OCI-LY3 (cell line): ENCODE data around the gene CORO6.
A peak's percentile ranks its signal among the peaks of the same experiment; 100 is the strongest.

ENCODE experiments used
- H2AFZ ChIP-seq: fragments of 200-600, 300-600 bp; shearing (Covaris generic); 2 replicates; pipeline ENCODE4 v1.6.0; 2014; ENCODE audit warnings: antibody characterized with exemption, low read depth, low read length
- H3K27ac ChIP-seq: fragments of 200-600, 300-600 bp; sonication (generic); 2 replicates; pipeline ENCODE4 v1.5.1; 2014; ENCODE audit warnings: mild to moderate bottlenecking, low read length, moderate library complexity, mixed read lengths
- H3K27me3 ChIP-seq: fragments of 200-600, 300-600 bp; sonication (generic); 2 replicates; pipeline ENCODE4 v1.6.1; 2014; ENCODE audit warnings: low read depth, low read length, mixed read lengths
- H3K36me3 ChIP-seq: fragments of 200-600, 300-600 bp; sonication (generic); replicated peaks from 2 replicates; pipeline ENCODE3; 2014; ENCODE audit warnings: low read depth, low read length, mixed read lengths
- H3K4me1 ChIP-seq: fragments of 300-600, 200-600 bp; sonication (generic); 2 replicates; pipeline ENCODE4 v1.6.1; 2014; ENCODE audit warnings: low read length, mixed read lengths
- H3K4me2 ChIP-seq: fragments of 200-600, 300-600 bp; sonication (generic); 2 replicates; pipeline ENCODE4 v1.6.1; 2014; ENCODE audit warnings: low read length, mixed read lengths
- H3K4me3 ChIP-seq: fragments of 300-600, 200-600 bp; sonication (generic); 2 replicates; pipeline ENCODE4 v1.5.1; 2014; ENCODE audit warnings: antibody characterized with exemption, mild to moderate bottlenecking, low read length, moderate library complexity
- H3K79me2 ChIP-seq: fragments of 300-600, 200-600 bp; shearing (Covaris generic); 2 replicates; pipeline ENCODE4 v1.6.1; 2014; ENCODE audit warnings: mild to moderate bottlenecking, low read length, mixed read lengths
- H3K9ac ChIP-seq: fragments of 300-600, 200-600 bp; shearing (Covaris generic); 2 replicates; pipeline ENCODE4 v1.6.0; 2014; ENCODE audit warnings: mild to moderate bottlenecking, low read length, moderate library complexity
- H3K9me3 ChIP-seq: fragments of 200-600, 300-600 bp; shearing (Covaris generic); 2 replicates; pipeline ENCODE4 v1.6.1; 2014; ENCODE audit warnings: low read length, mixed read lengths; ENCODE audit not compliant: insufficient read depth
- H4K20me1 ChIP-seq: fragments of 200-600, 300-600 bp; sonication (generic); 2 replicates; pipeline ENCODE4 v1.6.1; 2016; ENCODE audit warnings: low read length, mixed read lengths; ENCODE audit not compliant: insufficient read depth
- CTCF ChIP-seq: fragments of 200-600, 300-600 bp; sonication (generic); IDR thresholded peaks from 2 replicates; pipeline ENCODE4 v1.5.1; 2014; ENCODE audit warnings: antibody characterized with exemption, low read length, low read depth
- EZH2phosphoT487 ChIP-seq: fragments of 200-600 bp; shearing (Covaris generic); IDR thresholded peaks from 2 replicates; pipeline ENCODE4 v1.6.1; 2018; ENCODE audit warnings: antibody characterized with exemption, mixed run types, low read depth

CORO6 gene

GRCh38 chr17:29614349-29615047, 8.2 kb downstream of the CORO6 start:
- peaks cover 6% of the 10 kb centered on the region for H4K20me1 ChIP-seq
- H3K4me2 ChIP-seq, result peak overlapping the region; percentile 84
- H3K27me3 ChIP-seq, result no peaks in the 10 kb centered on the region
- H3K4me3 ChIP-seq, result peak overlapping the region; percentile 64; the same call in 1 of the 2 replicates
- no peaks in the 10 kb centered on the region for H3K9me3 ChIP-seq
- no peak overlapping the region for H3K27ac ChIP-seq
- H3K9ac ChIP-seq, result no peak overlapping the region
- no peaks in the 10 kb centered on the region for H3K79me2 ChIP-seq
- no peak overlapping the region for H2AFZ ChIP-seq
- peaks cover 13% of the 10 kb centered on the region; the same call in 1 of the 2 replicates for H3K4me1 ChIP-seq
- no peak for TF ChIP-seq CTCF
- no peak for TF ChIP-seq EZH2phosphoT487
- H3K36me3 ChIP-seq, result peaks cover 4% of the 10 kb centered on the region

- no peaks in the 10 kb centered on the region for H3K27me3 ChIP-seq
- peaks cover 13% of the 10 kb centered on the region; the same call in 1 of the 2 replicates for H3K4me1 ChIP-seq
- TF ChIP-seq CTCF (no peak), EZH2phosphoT487 (no peak)
- peaks cover 4% of the 10 kb centered on the region for H3K36me3 ChIP-seq
- no peaks in the 10 kb centered on the region for H3K9me3 ChIP-seq
- no peak overlapping the region for H3K4me2 ChIP-seq
- H3K27ac ChIP-seq, result no peak overlapping the region
- H3K4me3 ChIP-seq, result no peak overlapping the region
- no peak overlapping the region for H3K9ac ChIP-seq
- H3K79me2 ChIP-seq, result no peaks in the 10 kb centered on the region
- H2AFZ ChIP-seq, result no peak overlapping the region
- peaks cover 6% of the 10 kb centered on the region for H4K20me1 ChIP-seq
Measured at GRCh38 chr17:29613856-29614255, 8.9 kb downstream of the CORO6 start.

- Histone ChIP-seq H3K79me2 (no peaks in the 10 kb centered on the region), H3K27ac (no peak overlapping the region), H3K9me3 (no peaks in the 10 kb centered on the region), H4K20me1 (peaks cover 6% of the 10 kb centered on the region), H3K4me3 (no peak overlapping the region), H3K27me3 (no peaks in the 10 kb centered on the region), H2AFZ (no peak overlapping the region), H3K9ac (no peak overlapping the region), H3K4me2 (no peak overlapping the region), H3K36me3 (peaks cover 4% of the 10 kb centered on the region), H3K4me1 (peaks cover 11% of the 10 kb centered on the region; the same call in 1 of the 2 replicates)
- TF ChIP-seq CTCF (no peak), EZH2phosphoT487 (no peak)
Measured at GRCh38 chr17:29613352-29613837, 9.3 kb downstream of the CORO6 start.

GRCh38 chr17:29612404-29613280, 10.1 kb downstream of the CORO6 start:
- Histone ChIP-seq H3K36me3 (peaks cover 4% of the 10 kb centered on the region), H3K27me3 (no peaks in the 10 kb centered on the region), H3K9me3 (no peaks in the 10 kb centered on the region), H3K9ac (no peak overlapping the region), H3K27ac (no peak overlapping the region), H2AFZ (no peak overlapping the region), H3K4me2 (no peak overlapping the region), H3K4me3 (no peak overlapping the region), H4K20me1 (peaks cover 6% of the 10 kb centered on the region), H3K79me2 (no peaks in the 10 kb centered on the region), H3K4me1 (peaks cover 8% of the 10 kb centered on the region; the same call in 1 of the 2 replicates)
- TF ChIP-seq EZH2phosphoT487 (no peak), CTCF (no peak)
